Limb (tissue), 2 donors: ENCODE measurements around the gene TMEM144.
"Not testable (repeated sequence)": the region's sequence is repeated elsewhere in the genome, so short reads cannot be mapped to it uniquely, and the experiment has no call there.

ENCODE experiments used
- DNase-seq, 2 donors: peaks; one replicate each; pipeline ENCODE4 v3.0.0-alpha.2; 2016; ENCODE audit errors: extremely low spot score in 2 of 2

The TMEM144 gene

DNA sequence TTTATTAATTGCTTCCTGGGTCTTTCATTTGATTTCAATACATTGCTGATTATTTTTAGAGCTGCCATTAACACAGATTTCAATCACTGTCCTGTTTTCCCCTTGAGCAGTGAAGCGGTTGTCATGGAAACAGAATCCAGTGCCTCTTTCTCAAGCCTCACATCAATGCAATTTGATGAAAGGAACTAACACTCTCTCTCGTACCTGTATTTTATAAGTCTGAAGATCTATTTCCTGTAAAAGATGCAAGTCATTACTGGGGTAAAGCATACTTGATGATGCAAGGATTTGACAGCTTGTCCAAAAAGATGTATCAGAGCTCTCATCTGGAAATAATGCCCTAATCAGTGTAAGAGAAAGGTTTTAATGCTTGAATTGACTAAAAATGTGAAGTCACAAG, 19.6 kb upstream of the TMEM144 start:
- DNase-seq = no peak

DNA sequence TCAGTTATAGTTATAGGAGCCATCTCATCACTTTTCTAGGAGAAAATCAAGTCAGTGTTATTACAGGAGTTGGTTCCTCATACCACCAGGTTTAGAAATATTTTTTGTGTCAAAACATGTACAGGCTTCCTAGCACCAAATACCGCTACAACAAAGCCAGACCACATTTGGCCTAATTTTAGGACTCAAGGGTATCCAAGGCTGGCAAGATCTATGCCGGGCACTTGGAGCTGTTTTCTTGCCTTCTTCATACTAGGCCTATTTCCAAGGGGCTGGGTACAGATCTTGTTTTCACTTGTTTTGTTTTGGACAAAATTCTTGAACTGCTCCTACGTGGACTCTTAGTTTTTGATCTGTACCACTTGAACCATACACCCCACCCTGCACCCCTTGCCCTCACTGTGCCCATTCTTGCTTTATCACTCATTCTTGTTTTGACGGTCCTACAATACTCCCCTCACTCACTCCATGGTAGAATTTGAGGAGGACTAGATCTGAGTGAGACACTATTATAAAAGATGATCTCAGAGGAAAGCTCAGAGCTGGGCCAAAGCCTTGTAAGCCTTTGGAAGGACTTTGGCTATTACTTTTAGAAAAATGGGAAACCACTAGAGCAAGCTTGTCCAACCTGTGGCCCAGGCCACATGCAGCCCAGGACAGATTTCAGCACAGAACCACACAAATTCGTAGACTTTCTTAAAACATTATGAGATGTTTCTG, 17.7 kb upstream of the TMEM144 start:
- no peak for DNase-seq

DNA sequence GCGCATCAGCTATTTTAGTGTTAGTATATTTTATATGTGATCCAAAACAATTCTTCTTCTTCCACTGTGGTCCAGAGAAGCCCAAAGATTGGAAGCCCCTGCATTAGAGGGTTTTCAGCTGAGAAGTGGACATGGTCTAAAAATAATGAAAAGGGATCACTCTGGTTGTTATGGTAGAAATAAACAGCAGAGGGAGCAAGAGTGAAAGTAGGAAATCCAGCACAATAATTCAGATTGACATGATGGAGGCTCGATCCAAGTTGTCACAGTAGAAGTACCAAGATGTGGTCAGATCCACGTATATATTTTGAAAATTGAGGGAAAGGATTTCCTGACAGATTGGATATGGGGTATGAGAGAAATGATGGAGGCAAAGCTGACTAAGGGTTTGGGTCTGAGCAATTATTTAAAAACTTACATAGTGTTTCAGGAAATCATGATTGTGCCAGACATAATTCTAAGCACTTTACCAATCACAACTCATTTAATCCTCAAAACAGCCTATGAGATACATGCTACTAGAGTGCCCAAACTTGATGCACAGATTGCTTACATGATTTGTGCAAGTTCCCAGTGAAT, 17.0 kb upstream of the TMEM144 start:
- peak in 1 of 2 donors; percentile 11 for DNase-seq

DNA sequence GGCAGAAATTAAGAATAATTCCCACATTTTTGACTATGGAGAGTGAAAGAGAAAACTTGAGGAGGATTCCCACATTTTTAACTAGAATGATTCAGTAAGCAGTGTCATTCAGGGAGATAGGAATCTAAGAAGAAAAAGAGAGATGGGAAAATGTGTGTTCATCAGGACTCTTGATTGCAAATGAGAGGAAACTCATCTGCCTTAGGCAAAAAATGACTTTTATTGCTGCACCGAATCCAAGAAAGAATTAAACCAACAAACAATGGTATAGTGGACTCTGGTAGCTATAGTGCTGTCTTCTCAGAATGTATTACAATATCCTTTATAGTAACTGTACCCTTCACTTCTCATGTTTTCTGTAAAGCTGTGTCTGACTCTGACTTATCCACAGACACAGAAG, 15.0 kb upstream of the TMEM144 start:
- DNase-seq = no peak

DNA sequence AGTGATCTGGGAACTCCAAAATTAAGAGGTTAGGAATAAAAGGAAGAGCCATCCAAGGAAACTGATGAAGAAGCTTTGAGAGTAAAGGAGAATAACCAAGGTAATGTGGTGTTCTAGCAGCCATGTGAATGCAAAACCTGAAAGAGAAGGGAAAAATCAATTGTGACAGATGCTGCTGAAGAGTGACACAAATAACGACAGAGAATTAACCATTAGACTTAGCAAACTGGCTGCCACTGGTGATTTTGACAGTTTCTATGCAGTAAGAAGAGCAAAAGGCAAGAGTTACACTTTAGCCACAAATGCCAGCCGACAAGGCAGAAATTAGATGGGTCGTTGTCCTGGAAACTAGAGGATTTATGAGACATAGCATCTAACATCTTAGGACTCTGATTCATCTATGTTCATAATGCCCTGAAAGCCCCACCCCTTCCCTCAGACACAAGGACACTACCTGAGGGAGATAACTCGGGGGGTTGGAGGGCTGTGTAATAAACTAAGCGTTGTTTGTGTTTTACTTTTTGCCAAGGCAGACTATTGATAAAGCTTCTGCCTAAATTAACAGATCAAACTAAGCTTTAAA, 13.0 kb upstream of the TMEM144 start:
- no peak for DNase-seq

DNA sequence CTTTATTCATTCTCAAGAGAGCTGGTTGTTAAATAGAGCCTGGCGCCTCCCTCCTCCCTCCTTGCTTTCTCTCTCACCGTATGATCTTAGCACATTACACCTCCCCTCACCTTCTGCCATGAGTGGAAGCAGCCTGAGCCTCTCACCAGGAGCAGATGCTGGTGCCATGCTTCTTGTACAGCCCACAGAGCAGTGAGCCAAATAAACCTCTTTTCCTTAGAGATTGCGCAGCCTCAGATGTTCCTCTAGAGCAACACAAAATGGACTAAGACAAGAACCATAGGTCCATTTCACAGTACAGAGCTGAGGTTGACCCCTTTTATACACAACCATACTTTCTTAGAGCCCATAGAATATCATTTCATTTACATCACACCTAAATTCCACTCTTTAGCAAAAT, 10.1 kb upstream of the TMEM144 start:
- no peak for DNase-seq

DNA sequence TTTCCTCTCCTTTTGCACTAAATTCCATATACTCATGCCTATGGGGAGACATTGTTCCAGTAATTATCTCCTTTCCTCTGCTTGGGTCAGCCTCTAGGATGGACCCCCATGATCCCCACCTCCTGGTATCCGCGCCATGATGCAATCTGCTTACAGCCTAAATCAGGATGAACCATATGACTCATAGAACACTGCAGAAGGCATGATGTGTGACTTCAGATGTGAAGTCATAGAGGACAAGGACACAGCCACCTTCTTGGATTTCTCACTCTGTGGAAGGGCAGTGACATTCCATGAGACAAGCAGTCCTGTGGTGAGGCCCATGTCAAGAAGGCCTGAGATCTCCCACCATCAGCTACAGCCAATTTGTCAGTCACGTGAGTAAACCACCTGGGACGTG, 9.0 kb upstream of the TMEM144 start:
- no peak for DNase-seq

DNA sequence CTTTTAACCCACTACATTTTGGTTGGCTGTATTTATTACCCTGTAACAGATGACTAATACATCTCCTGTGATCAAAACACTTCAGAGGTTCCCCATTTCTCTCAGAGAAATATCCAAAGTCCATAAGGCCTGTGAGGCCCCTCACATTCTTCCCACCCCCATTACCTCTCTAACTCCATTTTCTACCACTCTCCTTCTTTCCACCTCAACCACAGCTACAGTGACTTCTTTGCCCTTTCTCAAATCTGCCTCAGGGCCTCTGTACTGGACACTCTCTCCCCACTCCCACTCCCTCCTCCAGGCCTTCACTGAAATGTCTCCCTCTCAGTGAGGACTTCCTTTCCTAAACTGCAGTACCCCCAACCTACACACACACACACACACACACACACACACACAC, 8.4 kb upstream of the TMEM144 start:
- DNase-seq = no peak

DNA sequence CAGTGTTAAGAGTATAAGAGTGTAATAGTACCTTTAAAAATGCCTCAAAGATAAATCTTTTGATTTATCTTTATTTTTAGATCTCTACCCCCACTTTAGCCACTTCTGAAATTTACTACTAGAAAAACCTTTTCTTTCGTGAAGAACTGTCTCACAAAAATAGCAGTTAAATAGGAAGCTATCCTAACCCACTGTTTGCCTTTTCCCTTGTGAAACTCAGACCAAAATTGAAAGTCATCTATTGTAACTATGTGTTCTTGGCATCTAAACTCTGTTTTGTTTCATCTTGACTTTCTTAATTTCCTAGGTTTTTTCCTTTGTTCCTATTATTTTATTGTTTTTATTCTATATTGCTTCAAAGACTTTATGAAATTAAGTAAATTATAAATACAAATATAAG, 7.8 kb upstream of the TMEM144 start:
- no peak for DNase-seq

DNA sequence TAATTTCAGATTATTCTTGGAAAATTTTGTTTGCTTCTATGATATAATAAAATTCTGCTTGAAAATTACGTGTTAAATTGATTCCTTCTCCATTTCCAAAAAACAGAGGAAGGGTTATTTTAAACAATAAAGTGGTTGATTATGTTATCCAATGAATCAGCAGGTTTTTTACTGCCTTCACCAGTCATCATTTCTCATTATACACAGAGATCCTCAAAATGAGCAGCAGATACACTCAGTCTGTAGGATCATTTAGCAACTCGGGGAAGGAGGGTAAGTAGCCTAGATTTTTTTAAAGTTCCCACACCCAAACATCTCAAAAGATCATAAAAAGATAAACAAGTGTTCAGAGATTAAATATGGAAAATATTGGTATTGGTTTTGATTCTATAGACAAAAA, 6.8 kb upstream of the TMEM144 start:
- DNase-seq = no peak

DNA sequence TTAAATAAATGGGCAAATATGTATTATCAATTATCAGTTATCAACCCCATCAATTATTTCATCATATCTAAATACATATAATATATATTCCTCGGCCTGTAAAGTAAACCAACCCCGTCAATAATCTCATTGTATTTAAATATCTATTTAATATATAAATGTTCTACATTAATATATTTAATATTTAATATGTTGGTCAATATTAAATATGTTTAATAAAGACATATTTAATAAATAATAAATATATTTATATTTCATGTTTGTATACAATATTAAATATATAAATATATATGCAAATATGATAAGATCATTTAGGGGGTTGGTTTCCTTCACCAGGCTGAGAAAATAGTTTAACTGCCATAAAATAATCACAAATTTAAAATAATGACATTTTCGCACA, 6.4 kb upstream of the TMEM144 start:
- no peak for DNase-seq

DNA sequence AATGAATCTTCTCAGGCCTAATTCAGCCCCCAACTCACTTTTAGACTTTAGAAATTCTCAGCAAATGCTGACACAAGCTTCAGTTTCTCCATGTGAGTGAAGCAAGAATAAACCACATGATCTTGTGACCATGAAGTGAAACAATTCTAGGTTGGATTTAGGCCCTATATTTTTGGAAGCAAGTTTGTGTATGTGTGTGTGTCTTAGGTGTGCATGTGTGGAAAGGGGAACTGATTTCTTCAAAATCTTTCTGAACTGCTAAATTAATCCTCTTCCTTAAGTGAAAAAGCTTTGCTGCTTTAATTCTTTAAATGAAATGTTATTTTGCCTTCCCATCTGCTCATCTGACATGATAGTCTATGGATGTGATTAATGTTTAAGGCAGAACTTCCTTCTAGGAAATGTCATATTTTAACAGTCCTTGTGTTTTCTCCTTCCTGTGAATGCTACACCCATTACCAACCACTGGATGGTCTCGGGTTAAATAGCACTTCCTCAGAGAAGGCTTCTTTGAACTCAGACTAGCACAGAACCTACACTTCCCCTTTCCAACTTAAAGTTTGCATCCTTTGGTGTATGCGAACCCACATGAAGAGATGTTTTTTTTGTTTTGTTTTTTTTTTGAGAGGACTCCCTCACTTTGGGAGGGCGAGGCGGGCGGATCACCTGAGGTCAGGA, 1.2 kb upstream of the TMEM144 start:
- no peak for DNase-seq

DNA sequence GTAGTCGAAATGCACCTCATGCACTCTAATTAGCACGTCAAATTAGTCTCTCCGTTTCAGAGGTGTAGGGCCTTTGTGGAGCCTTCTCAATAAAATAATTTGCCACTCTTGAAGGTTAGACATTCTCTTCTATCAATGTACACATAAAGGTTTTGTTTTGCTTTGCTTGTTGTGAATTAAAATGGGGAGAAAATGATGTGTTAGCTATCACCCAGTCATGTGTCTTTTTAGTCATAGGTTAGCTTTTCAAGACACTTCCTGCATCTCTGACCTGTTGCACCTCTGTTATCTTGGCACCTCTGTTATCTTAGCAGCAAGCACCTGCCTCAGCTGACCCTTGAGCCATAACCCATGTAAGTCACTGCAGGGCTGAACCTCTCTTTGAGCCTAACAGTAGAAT, 936 bp downstream of the TMEM144 start:
- DNase-seq = no peak

DNA sequence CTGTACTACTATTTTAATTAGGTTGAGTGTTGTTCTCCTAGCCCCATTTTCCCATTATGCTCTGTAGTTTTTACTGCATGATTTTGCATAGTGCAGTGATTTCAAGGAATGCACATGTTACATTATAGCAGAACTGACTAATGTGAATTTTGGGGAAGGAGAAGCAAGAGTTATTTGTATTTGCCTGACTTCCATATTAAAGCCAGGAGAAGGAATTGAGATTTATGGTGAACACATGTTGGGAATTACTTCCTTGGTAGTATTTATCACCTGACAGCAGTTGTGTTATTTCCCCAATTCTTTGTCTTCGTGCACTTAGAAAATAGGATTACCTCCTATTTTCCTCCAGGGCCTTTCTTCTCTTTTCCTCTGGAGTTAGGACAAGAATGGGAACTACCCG, 3.2 kb downstream of the TMEM144 start:
- DNase-seq = no peak

DNA sequence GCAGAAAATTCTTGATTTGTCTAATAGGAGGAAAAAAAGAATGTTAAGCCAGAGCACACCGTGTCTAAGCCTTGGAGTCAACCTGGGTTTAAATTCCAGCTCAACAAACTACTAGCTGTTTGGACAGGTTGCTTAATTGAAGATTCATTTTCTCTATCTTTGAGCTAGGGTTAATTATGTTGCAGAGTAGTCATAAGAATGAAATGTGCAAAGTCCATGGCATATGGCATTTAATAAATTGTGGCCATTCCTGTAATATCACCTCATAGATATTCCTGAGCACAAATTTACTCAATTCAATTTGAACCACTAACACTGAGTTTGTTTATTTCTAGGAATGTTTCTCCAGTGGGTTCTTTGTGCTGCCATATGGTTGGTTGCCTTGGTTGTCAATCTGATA, 4.6 kb downstream of the TMEM144 start:
- no peak for DNase-seq

DNA sequence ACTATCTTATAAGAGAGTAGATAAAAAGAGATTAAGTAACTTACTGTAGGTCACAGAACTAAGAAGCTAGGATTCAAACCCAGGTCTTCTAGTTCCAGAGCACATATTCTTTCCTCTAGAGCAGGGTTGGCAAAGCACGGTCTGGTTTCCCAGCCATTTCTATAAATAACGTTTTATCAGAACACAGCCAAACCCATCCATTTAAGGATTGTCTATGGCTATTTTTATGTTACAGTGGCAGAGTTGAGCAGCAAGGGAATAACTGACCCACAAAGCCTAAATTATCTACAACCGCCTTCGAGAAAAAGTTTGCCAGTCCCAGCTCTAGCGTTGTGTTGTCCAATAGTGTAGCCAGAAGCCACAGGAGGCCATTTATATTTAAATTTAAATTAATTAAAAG, 7.5 kb downstream of the TMEM144 start:
- DNase-seq = no peak

DNA sequence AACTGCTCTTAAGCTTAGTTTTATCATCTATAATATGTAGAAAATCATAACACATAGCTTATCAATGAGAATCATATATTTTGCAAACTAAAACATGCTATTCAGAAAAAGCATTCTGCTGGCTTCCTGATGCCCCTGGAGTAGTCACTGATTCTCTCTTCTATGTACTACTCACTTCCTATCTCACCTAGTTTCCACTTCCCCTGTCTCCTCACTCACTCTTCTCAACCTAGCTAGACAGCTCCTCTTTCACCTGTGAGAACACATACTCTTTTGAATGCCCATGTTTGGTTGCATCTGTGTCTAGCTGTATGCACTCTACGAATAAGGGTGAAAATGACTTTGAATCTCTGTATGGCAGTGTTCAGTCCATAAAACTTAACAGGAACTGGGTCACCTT, 9.3 kb downstream of the TMEM144 start:
- DNase-seq = no peak

DNA sequence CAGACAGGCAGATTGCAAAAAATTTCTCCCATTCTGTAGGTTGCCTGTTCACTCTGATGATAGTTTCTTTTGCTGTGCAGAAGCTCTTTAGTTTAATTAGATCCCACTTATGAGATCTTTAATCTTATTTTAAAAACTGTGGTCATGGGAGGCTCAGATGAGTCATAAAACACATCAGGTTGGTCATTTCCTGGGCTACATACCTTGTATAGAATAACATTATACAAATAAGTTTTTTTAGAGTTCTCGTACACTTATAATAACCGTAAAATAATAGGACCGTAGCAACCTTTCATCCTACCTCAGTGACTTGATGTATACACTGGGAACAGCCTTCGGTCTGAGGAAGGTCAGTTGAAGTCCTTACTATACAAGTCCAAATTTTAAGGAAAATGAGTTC, 14.0 kb downstream of the TMEM144 start:
- DNase-seq = not testable (repeated sequence)

DNA sequence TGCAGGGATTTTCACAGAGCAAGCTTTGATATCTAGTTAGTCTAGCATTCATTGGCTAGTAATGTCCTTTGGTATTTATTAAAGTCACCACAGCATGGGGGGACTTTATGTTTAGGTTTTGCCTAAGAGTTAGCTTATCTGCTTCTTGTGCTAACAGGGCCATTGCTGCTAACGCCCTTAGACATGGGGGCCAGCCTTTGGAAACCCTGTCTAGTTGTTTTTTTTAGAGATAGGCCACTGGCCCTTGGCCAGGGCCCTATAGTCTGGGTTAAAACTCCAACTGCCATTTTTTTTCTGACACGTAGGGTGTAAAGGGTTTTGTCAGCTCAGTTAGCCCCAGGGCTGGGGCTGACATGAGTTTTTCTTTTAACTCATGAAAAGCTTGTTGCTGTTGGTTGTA, 14.7 kb downstream of the TMEM144 start:
- not testable (repeated sequence) for DNase-seq

DNA sequence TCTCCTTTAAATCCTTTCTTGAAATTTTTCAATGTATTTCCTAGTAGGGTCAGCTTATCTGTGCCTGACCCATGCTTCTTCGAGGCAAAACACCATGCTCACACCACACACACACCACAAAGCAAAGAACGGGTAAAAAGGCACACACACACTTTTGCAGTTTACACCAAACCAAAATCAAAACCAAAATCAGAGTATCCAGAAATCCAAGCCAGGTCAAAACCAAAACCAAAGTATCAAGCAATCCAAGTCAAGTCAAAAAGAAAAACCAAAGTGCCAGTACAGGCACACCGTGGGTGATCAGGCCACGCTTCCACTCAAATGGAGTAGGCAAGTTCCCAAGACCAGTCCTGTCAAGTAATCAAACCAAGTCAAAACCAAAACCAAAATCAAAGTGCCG, 17.6 kb downstream of the TMEM144 start:
- DNase-seq = not testable (repeated sequence)

DNA sequence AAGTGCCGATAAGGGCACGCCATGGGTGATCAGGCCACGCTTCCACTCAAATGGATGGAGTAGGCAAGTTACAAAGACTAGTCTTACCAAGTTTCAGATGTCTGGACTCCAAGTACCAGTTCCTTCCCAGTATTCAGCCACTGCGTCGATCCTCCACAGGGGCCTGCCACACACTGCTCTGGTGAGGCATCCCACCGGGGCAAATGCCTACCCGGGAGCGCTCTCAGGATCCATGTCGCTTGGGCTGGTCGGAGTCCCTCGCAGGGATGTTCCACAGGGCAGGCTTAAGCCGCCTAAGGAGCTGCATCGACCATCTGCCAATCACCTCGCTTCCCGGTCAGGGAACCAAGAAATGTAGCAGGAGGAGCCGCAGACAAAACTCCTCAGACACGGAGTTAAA, 18.1 kb downstream of the TMEM144 start:
- not testable (repeated sequence) for DNase-seq

DNA sequence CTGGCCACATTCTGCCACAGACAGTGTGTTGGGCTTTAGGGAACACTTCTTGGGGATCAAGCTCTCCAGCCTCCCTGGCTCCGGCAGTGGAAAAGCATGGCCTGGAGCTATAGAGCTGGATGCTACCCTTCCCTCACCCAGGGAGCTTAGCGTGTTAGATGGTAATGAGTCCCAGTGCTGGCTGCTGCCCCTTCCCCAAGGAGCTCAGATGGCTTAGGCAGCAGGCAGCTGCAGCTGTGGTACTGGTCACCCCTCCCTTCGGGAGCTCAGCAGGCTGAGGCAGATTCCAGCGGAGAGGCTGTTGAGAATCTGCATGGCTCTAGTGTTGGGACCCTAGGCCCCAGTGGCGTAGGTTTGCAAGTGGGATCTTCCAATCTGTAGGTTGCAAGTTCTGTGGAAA, 19.5 kb downstream of the TMEM144 start:
- no peak for DNase-seq

DNA sequence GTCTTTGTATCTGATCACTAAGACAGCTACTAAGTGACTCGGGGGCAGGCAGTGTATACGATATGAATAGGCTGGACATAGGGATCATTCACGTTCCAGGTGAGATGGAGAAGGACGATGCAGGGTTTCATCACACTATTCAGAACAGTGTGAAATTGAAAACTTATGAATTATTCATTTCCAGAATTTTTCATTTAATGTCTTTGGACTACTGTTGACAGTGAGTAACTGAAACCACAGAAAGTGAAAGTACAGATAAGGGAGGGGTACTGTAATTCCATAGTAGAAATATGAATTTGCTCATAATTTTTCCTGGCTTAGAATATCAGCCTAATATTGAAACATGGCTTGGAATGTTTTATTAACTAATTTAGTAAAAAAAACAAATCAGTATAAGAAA, 24.4 kb downstream of the TMEM144 start:
- DNase-seq = no peak
